NCI-H146 (cell line): ENCODE measurements around the gene GH2.
"Not testable (repeated sequence)": the region's sequence is repeated elsewhere in the genome, so short reads cannot be mapped to it uniquely, and the experiment has no call there.

Experiments
- DNase-seq: peaks from one replicate; lab custom pipeline; 2025; lab: John Stamatoyannopoulos, UW

The GH2 gene

GRCh38 chr17:63881935-63882601 lies at the start of gene GH2:
Gene GH2, minus strand, starts transcription at chr17:63881944. Its CDS starts 143 bp downstream, at chr17:63881801.
- peak; percentile 17 for DNase-seq

GRCh38 chr17:63930951-63931575 lies 49.3 kb upstream of the GH2 start:
- no peak for DNase-seq

- DNase-seq: no peak
These were observed 48.4 kb upstream of the GH2 start for GRCh38 chr17:63929860-63930766.

GRCh38 chr17:63928966-63929695 lies 47.4 kb upstream of the GH2 start:
- no peak for DNase-seq

GRCh38 chr17:63928172-63928666 lies 46.5 kb upstream of the GH2 start:
- no peak for DNase-seq

GRCh38 chr17:63927464-63928171 lies 45.9 kb upstream of the GH2 start:
- DNase-seq: no peak

GRCh38 chr17:63926164-63926563 lies 44.4 kb upstream of the GH2 start:
- no peak for DNase-seq

- DNase-seq: no peak
These were observed 43.9 kb upstream of the GH2 start for GRCh38 chr17:63925615-63926014.

GRCh38 chr17:63922402-63922801 lies 40.7 kb upstream of the GH2 start:
- not testable (repeated sequence) for DNase-seq

- DNase-seq: not testable (repeated sequence)
These were observed 39.0 kb upstream of the GH2 start for GRCh38 chr17:63920779-63921178.

- not testable (repeated sequence) for DNase-seq
These were observed 38.3 kb upstream of the GH2 start for GRCh38 chr17:63920050-63920449.

GRCh38 chr17:63919311-63919723 lies 37.6 kb upstream of the GH2 start:
- DNase-seq: peak; percentile 23

- DNase-seq: not testable (repeated sequence)
These were observed 37.1 kb upstream of the GH2 start, which contains the start of gene GH1 for GRCh38 chr17:63918789-63919305. Gene GH1, minus strand, starts transcription at chr17:63918839. Its CDS starts 63 bp downstream, at chr17:63918776.

- DNase-seq: no peak
These were observed 36.6 kb upstream of the GH2 start for GRCh38 chr17:63918305-63918704.

- DNase-seq: no peak
These were observed 35.9 kb upstream of the GH2 start for GRCh38 chr17:63917646-63918045.

GRCh38 chr17:63917206-63917605 lies 35.5 kb upstream of the GH2 start:
- not testable (repeated sequence) for DNase-seq

GRCh38 chr17:63916566-63917185 lies 34.9 kb upstream of the GH2 start:
- DNase-seq: no peak

- DNase-seq: not testable (repeated sequence)
These were observed 34.0 kb upstream of the GH2 start for GRCh38 chr17:63915753-63916152.

GRCh38 chr17:63914471-63914870 lies 32.7 kb upstream of the GH2 start:
- no peak for DNase-seq

GRCh38 chr17:63911657-63912100 lies 29.9 kb upstream of the GH2 start:
- DNase-seq: no peak
